ENCODE data around the gene RAB11FIP3. TPM values are rescaled to one million over a fixed set of nuclear protein-coding genes. Genes with fewer than 3 reads are reported as not detected.

The RAB11FIP3 gene
- total and polyA plus RNA-seq, 3 experiments from 2014 or later = 4.4 to 32.8 (median 30.0) TPM

- Histone ChIP-seq H3K27ac (ENCODE audit: low read depth, low read length) (no peak overlapping the region), H3K4me3 (ENCODE audit: low read length) (no peak overlapping the region), H3K9me3 (ENCODE audit: low read length) (no peaks in the 10 kb centered on the region), H3K27me3 (ENCODE audit: insufficient read depth, low read length, poor library complexity, severe bottlenecking) (peaks cover 11% of the 10 kb centered on the region), H3K36me3 (ENCODE audit: insufficient read depth, low read length) (no peaks in the 10 kb centered on the region), H3K4me1 (ENCODE audit: insufficient read depth, low read length) (no peaks in the 10 kb centered on the region)
- no peaks in the 10 kb centered on the region for H3K4me1 Mint-ChIP-seq
- peaks cover 3 to 4% of the 10 kb centered on the region in 2 donors for H3K27me3 Mint-ChIP-seq
- DNase-seq = no peak
- no peaks in the 10 kb centered on the region for H3K9me3 Mint-ChIP-seq
- ChIA-PET POLR2A (no interaction called here), CTCF (no interaction called here)
- H3K4me3 Mint-ChIP-seq = no peak overlapping the region
- peaks cover 0 to 4% (median 0%) of the 10 kb centered on the region in 3 donors for H3K36me3 Mint-ChIP-seq
- H3K27ac Mint-ChIP-seq = no peak overlapping the region
Measured at GRCh38 chr16:556474-557173, 131.2 kb downstream of the RAB11FIP3 start.

GRCh38 chr16:557463-558297 lies 132.2 kb downstream of the RAB11FIP3 start:
- H3K27ac Mint-ChIP-seq = no peak overlapping the region
- H3K4me1 Mint-ChIP-seq = no peaks in the 10 kb centered on the region
- H3K4me3 Mint-ChIP-seq = peak overlapping the region in 1 of 7 donors; percentile 23
- H3K9me3 Mint-ChIP-seq = no peaks in the 10 kb centered on the region
- ChIA-PET CTCF (no interaction called here), POLR2A (no interaction called here)
- H3K27ac ChIP-seq (ENCODE audit: low read depth, low read length) = no peak overlapping the region
- H3K36me3 Mint-ChIP-seq = peaks cover 0 to 4% (median 0%) of the 10 kb centered on the region in 3 donors
- H3K27me3 Mint-ChIP-seq = peaks cover 3 to 4% of the 10 kb centered on the region in 2 donors
- peaks cover 11% of the 10 kb centered on the region for H3K27me3 ChIP-seq (ENCODE audit: insufficient read depth, low read length, poor library complexity, severe bottlenecking)
- H3K9me3 ChIP-seq (ENCODE audit: low read length) = no peaks in the 10 kb centered on the region
- H3K4me1 ChIP-seq (ENCODE audit: insufficient read depth, low read length) = no peaks in the 10 kb centered on the region
- DNase-seq = no peak
- H3K36me3 ChIP-seq (ENCODE audit: insufficient read depth, low read length) = no peaks in the 10 kb centered on the region
- H3K4me3 ChIP-seq (ENCODE audit: low read length) = no peak overlapping the region

- ChIA-PET CTCF (no interaction called here), POLR2A (interaction anchor here (0.5 kb wide), 1 partner anchor 25 kb away, joined by 3 read pairs; no protein-coding TSS in a partner anchor)
- Mint-ChIP-seq H3K9me3 (no peaks in the 10 kb centered on the region), H3K4me3 (peak overlapping the region in 1 of 7 donors; percentile 23), H3K27ac (no peak overlapping the region), H3K27me3 (peaks cover 3 to 4% of the 10 kb centered on the region in 2 donors), H3K36me3 (peaks cover 0 to 4% (median 0%) of the 10 kb centered on the region in 3 donors), H3K4me1 (no peaks in the 10 kb centered on the region)
- Histone ChIP-seq H3K9me3 (ENCODE audit: low read length) (no peaks in the 10 kb centered on the region), H3K27me3 (ENCODE audit: insufficient read depth, low read length, poor library complexity, severe bottlenecking) (peaks cover 11% of the 10 kb centered on the region), H3K36me3 (ENCODE audit: insufficient read depth, low read length) (no peaks in the 10 kb centered on the region), H3K4me1 (ENCODE audit: insufficient read depth, low read length) (no peaks in the 10 kb centered on the region), H3K27ac (ENCODE audit: low read depth, low read length) (no peak overlapping the region), H3K4me3 (ENCODE audit: low read length) (no peak overlapping the region)
- DNase-seq = no peak
Measured at GRCh38 chr16:558298-559020, 133.0 kb downstream of the RAB11FIP3 start.

- Mint-ChIP-seq H3K27me3 (peaks cover 3 to 4% of the 10 kb centered on the region in 2 donors), H3K9me3 (no peaks in the 10 kb centered on the region), H3K27ac (no peak overlapping the region), H3K36me3 (peaks cover 0 to 4% (median 0%) of the 10 kb centered on the region in 3 donors), H3K4me1 (no peaks in the 10 kb centered on the region), H3K4me3 (no peak overlapping the region)
- CTCF ChIA-PET = no interaction called here
- Histone ChIP-seq H3K27me3 (ENCODE audit: insufficient read depth, low read length, poor library complexity, severe bottlenecking) (peaks cover 11% of the 10 kb centered on the region), H3K27ac (ENCODE audit: low read depth, low read length) (no peak overlapping the region), H3K36me3 (ENCODE audit: insufficient read depth, low read length) (no peaks in the 10 kb centered on the region), H3K4me3 (ENCODE audit: low read length) (no peak overlapping the region), H3K9me3 (ENCODE audit: low read length) (no peaks in the 10 kb centered on the region), H3K4me1 (ENCODE audit: insufficient read depth, low read length) (no peaks in the 10 kb centered on the region)
- POLR2A ChIA-PET = interaction anchor here (0.5 kb wide), 1 partner anchor 25 kb away, joined by 3 read pairs; no protein-coding TSS in a partner anchor
- no peak for DNase-seq
Measured at GRCh38 chr16:559021-559380, 133.6 kb downstream of the RAB11FIP3 start.

- Histone ChIP-seq H3K4me1 (ENCODE audit: insufficient read depth, low read length) (no peaks in the 10 kb centered on the region), H3K9me3 (ENCODE audit: low read length) (no peaks in the 10 kb centered on the region), H3K36me3 (ENCODE audit: insufficient read depth, low read length) (no peaks in the 10 kb centered on the region), H3K27ac (ENCODE audit: low read depth, low read length) (no peak overlapping the region), H3K27me3 (ENCODE audit: insufficient read depth, low read length, poor library complexity, severe bottlenecking) (peaks cover 11% of the 10 kb centered on the region), H3K4me3 (ENCODE audit: low read length) (no peak overlapping the region)
- no peak for DNase-seq
- no peaks in the 10 kb centered on the region for H3K9me3 Mint-ChIP-seq
- ChIA-PET CTCF (no interaction called here), POLR2A (no interaction called here)
- H3K36me3 Mint-ChIP-seq = no peaks in the 10 kb centered on the region
- no peak overlapping the region for H3K27ac Mint-ChIP-seq
- no peaks in the 10 kb centered on the region for H3K4me1 Mint-ChIP-seq
- H3K4me3 Mint-ChIP-seq = no peak overlapping the region
- peaks cover 3 to 4% of the 10 kb centered on the region in 2 donors for H3K27me3 Mint-ChIP-seq
Measured at GRCh38 chr16:559411-560203, 134.2 kb downstream of the RAB11FIP3 start.

- H3K9me3 ChIP-seq (ENCODE audit: low read length) = no peaks in the 10 kb centered on the region
- Mint-ChIP-seq H3K4me3 (no peak within 1 kb of the TSS), H3K4me1 (no peaks in the 10 kb centered on the region), H3K27me3 (peaks cover 3 to 4% of the 10 kb centered on the region in 2 donors), H3K36me3 (no peaks in the 10 kb centered on the region), H3K9me3 (no peaks in the 10 kb centered on the region), H3K27ac (no peak within 1 kb of the TSS)
- ChIA-PET POLR2A (no interaction called here), CTCF (no interaction called here)
- no peak within 1 kb of the TSS for H3K4me3 ChIP-seq (ENCODE audit: low read length)
- no peak within 1 kb of the TSS for H3K27ac ChIP-seq (ENCODE audit: low read depth, low read length)
- H3K36me3 ChIP-seq (ENCODE audit: insufficient read depth, low read length) = no peaks in the 10 kb centered on the region
- no peaks in the 10 kb centered on the region for H3K4me1 ChIP-seq (ENCODE audit: insufficient read depth, low read length)
- DNase-seq = no peak
- H3K27me3 ChIP-seq (ENCODE audit: insufficient read depth, low read length, poor library complexity, severe bottlenecking) = peaks cover 11% of the 10 kb centered on the region
Measured at GRCh38 chr16:560204-560700, 134.8 kb downstream of the RAB11FIP3 start, which contains the start of gene PRR35. PRR35 (plus strand) TSS chr16:560394; CDS start chr16:563295, 2,901 bp downstream.

GRCh38 chr16:560701-561412 lies 135.4 kb downstream of the RAB11FIP3 start:
- POLR2A ChIA-PET = no interaction called here
- peaks cover 11% of the 10 kb centered on the region for H3K27me3 ChIP-seq (ENCODE audit: insufficient read depth, low read length, poor library complexity, severe bottlenecking)
- no peaks in the 10 kb centered on the region for H3K9me3 Mint-ChIP-seq
- no peak for DNase-seq
- H3K4me1 Mint-ChIP-seq = no peaks in the 10 kb centered on the region
- H3K36me3 ChIP-seq (ENCODE audit: insufficient read depth, low read length) = no peaks in the 10 kb centered on the region
- H3K27ac Mint-ChIP-seq = no peak overlapping the region
- CTCF ChIA-PET = no interaction called here
- no peaks in the 10 kb centered on the region for H3K9me3 ChIP-seq (ENCODE audit: low read length)
- peaks cover 3 to 4% of the 10 kb centered on the region in 2 donors for H3K27me3 Mint-ChIP-seq
- H3K4me3 Mint-ChIP-seq = no peak overlapping the region
- no peaks in the 10 kb centered on the region for H3K36me3 Mint-ChIP-seq
- H3K4me3 ChIP-seq (ENCODE audit: low read length) = no peak overlapping the region
- H3K4me1 ChIP-seq (ENCODE audit: insufficient read depth, low read length) = no peaks in the 10 kb centered on the region
- no peak overlapping the region for H3K27ac ChIP-seq (ENCODE audit: low read depth, low read length)

Measured in CD8-positive, alpha-beta memory T cell (primary cell).